Prostate gland (tissue), 2 donors: ENCODE results near the gene DACH1. TPM values are rescaled to one million over a fixed set of nuclear protein-coding genes. Genes with fewer than 3 reads are reported as not detected.

ENCODE experiments used
- DNase-seq: peaks from one replicate; pipeline ENCODE4 v3.0.0-alpha.2; 2019; ENCODE audit warnings: low spot score
- H3K27ac ChIP-seq, 2 donors: fragments of 200-600 bp; sonication (generic); 2 replicates each; pipeline ENCODE4 v1.5.1; 2017 to 2019
- H3K27me3 ChIP-seq: fragments of 200-600 bp; sonication (generic); replicated peaks from 2 replicates; pipeline ENCODE4 v1.5.1; 2019; ENCODE audit not compliant: insufficient read depth
- H3K36me3 ChIP-seq, 2 donors: fragments of 200-600 bp; sonication (generic); 1 replicate in 1 of 2; 2 replicates in 1 of 2; pipeline versions ENCODE4 v1.5.1 to v1.8.1; 2017 to 2019
- H3K4me1 ChIP-seq: fragments of 200-600 bp; sonication (generic); replicated peaks from 2 replicates; pipeline ENCODE4 v1.5.1; 2019
- H3K4me3 ChIP-seq, 2 donors: fragments of 200-600 bp; sonication (generic); 2 replicates each; pipeline ENCODE4 v1.5.1; 2017 to 2019
- H3K9me3 ChIP-seq: fragments of 200-600 bp; sonication (generic); 2 replicates; pipeline ENCODE4 v1.5.1; 2017
- POLR2A ChIP-seq: fragments of 450-650 bp; IDR thresholded peaks from one replicate; pipeline ENCODE4 v1.6.1; 2016; ENCODE audit warnings: antibody characterized with exemption, mild to moderate bottlenecking
- POLR2AphosphoS5 ChIP-seq: sonication (generic); formaldehyde crosslinking; IDR thresholded peaks from one replicate; pipeline ENCODE4 v1.6.1; 2017; ENCODE audit warnings: antibody characterized with exemption
- WGBS: methylation state at CpG from one replicate; pipeline ENCODE4 v1.1.5; 2018; 5-methylcytosine and 5-hydroxymethylcytosine counted together
- intact Hi-C: fragments of 100-400 bp; cut with DNase I; formaldehyde crosslinking; loops from one replicate; pipeline ENCODE4 v1.14.2; 2022
- total RNA-seq, 2 donors: library from RNA; depleted of rRNA; stranded (reverse); fragments of >200 nt; gene quantifications; one replicate each; pipeline ENCODE4 v1.1.0, GENCODE V29; 2016
- TF ChIP-seq, protein P1 (sequence below), 4 experiments: fragments of 200-600 bp in 2 of 4; fragments of 450-650 bp in 2 of 4; sonication (generic) in 2 of 4; IDR thresholded peaks; 1 replicate in 3 of 4; 2 replicates in 1 of 4; pipeline ENCODE4 v1.5.1; 2016 to 2019; ENCODE audit warnings: antibody characterized with exemption in 4 of 4, mild to moderate bottlenecking in 2 of 4, moderate library complexity in 2 of 4

DACH1 gene
- total RNA-seq, 2 donors from 2014 or later: 14.6 to 18.0 TPM

DNA sequence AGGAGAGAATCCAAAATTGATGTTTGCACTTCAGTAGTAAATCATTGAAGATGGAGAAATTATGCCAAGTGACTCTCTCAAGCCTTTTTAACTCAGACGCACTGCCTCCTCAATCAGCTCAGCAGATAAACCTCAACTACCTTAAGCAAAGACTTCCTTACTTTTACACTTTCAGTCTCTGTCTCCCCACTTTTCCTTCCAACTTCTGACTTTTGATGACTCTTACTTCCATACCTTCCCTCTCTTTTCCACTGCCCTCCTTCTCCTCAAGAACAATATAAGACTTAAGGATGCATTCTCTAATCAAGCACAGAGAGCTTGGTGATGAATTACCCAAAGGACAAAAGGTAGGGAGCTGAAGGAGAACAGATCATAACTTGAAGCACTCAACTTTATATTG is 4.8 kb upstream of the DACH1 start:
- H3K27me3 ChIP-seq: no peaks in the 10 kb centered on the region
- no peak overlapping the region for H3K4me3 ChIP-seq
- no peaks in the 10 kb centered on the region for H3K36me3 ChIP-seq
- 33% methylated on average over 1 of the region's 1 CpG for WGBS
- DNase-seq: peak; percentile 8
- intact Hi-C loops: no loop called here
- TF ChIP-seq POLR2A: no peak
- no peak for TF ChIP-seq POLR2AphosphoS5
- H3K9me3 ChIP-seq: no peaks in the 10 kb centered on the region
- H3K4me1 ChIP-seq: no peaks in the 10 kb centered on the region
- H3K27ac ChIP-seq: no peak overlapping the region

DNA sequence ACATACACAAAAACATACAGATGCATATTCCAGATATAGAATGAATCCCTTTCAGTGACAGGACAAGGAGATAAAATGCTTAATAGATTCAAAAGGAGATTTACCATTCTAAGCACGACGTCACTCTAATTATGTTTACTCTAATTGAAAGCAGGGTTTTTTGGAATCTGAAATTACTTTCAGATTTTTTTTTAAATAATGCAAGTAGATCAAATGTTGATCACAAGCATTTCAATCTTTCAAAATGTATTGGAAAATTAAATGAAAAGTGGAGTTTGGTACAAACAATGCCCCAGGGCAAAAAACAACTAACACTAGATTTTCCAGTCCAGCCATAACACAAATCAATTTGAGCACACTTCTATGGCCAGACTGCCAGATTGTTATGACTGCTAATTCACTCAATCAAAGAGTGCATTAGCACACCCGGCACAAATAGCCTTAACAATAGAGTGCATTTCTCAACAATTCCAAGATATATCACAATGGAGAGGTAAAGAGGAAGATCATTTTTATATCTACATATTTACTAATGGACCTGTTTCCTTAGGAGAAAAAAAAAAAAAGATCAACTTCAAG is 4.3 kb upstream of the DACH1 start:
- 47% methylated on average over 3 of the region's 3 CpGs for WGBS

DNA sequence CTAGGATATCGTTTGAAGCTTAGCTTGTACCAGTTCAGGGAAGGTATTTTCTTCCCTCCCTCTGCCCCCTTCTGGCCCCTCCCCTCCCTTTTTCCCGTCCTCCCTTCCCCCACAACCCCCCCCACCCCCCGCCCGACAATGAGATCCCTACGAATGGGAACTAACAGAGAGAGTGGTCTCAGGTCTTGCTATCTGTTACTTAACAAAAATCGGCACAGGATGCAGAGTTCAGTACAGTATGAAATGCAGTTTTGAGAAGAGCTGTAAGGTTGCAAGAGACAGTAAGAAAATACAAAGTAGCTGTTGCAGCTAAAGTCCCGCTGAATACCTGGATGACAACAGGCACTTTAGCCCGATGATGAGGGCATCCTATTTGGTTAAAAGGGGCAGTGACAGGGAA is 3.1 kb upstream of the DACH1 start:
- H3K4me1 ChIP-seq: no peaks in the 10 kb centered on the region
- H3K36me3 ChIP-seq: no peaks in the 10 kb centered on the region
- H3K27me3 ChIP-seq: no peaks in the 10 kb centered on the region
- H3K9me3 ChIP-seq: no peaks in the 10 kb centered on the region
- 32% methylated on average over 8 of the region's 8 CpGs for WGBS
- DNase-seq: no peak
- intact Hi-C loops: no loop called here
- H3K27ac ChIP-seq: no peak overlapping the region
- no peak overlapping the region for H3K4me3 ChIP-seq
- TF ChIP-seq POLR2A (no peak), POLR2AphosphoS5 (no peak)
- TF ChIP-seq, protein P1, sequence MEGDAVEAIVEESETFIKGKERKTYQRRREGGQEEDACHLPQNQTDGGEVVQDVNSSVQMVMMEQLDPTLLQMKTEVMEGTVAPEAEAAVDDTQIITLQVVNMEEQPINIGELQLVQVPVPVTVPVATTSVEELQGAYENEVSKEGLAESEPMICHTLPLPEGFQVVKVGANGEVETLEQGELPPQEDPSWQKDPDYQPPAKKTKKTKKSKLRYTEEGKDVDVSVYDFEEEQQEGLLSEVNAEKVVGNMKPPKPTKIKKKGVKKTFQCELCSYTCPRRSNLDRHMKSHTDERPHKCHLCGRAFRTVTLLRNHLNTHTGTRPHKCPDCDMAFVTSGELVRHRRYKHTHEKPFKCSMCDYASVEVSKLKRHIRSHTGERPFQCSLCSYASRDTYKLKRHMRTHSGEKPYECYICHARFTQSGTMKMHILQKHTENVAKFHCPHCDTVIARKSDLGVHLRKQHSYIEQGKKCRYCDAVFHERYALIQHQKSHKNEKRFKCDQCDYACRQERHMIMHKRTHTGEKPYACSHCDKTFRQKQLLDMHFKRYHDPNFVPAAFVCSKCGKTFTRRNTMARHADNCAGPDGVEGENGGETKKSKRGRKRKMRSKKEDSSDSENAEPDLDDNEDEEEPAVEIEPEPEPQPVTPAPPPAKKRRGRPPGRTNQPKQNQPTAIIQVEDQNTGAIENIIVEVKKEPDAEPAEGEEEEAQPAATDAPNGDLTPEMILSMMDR (IDR thresholded peaks at IDR 0.05): no peak

More for the DNA sequence above, 4.3 kb upstream of the DACH1 start:
- Histone ChIP-seq H3K27me3 (no peaks in the 10 kb centered on the region), H3K9me3 (no peaks in the 10 kb centered on the region), H3K27ac (no peak overlapping the region), H3K4me1 (no peaks in the 10 kb centered on the region), H3K4me3 (no peak overlapping the region), H3K36me3 (no peaks in the 10 kb centered on the region)
- intact Hi-C loops: no loop called here
- DNase-seq: no peak
- TF ChIP-seq, protein P1 (IDR thresholded peaks at IDR 0.05): no peak
- TF ChIP-seq POLR2A (no peak), POLR2AphosphoS5 (no peak)

DNA sequence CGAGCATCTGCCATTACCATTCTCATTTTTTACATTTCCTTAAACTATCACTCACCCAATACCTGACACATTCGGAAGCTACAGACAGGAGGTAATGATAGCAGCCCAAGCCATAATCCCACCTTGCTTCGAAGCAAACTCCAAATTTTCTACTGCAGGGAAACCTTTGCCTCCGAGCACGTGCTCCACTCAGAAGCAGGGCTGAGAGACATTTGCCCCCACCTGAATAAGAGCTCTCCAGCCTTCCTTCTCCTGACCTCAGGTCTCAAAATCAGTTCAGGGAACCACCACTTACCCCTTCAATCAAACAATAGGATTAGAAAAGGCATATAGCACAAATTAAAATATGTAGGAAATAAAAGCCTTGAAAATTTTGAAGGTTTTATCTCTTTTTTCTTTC is 2.3 kb upstream of the DACH1 start:
- no peaks in the 10 kb centered on the region for H3K9me3 ChIP-seq
- no peaks in the 10 kb centered on the region for H3K36me3 ChIP-seq
- intact Hi-C loops: no loop called here
- H3K27ac ChIP-seq: no peak overlapping the region
- no peaks in the 10 kb centered on the region for H3K27me3 ChIP-seq
- TF ChIP-seq POLR2AphosphoS5 (no peak), POLR2A (no peak)
- TF ChIP-seq, protein P1 (IDR thresholded peaks at IDR 0.05): no peak
- H3K4me3 ChIP-seq: no peak overlapping the region
- H3K4me1 ChIP-seq: no peaks in the 10 kb centered on the region
- DNase-seq: no peak
- 90% methylated on average over 5 of the region's 5 CpGs for WGBS

- DNase-seq: peak; percentile 27
- H3K4me1 ChIP-seq: no peaks in the 10 kb centered on the region
- peak overlapping the region; percentile 71 to 72 for H3K4me3 ChIP-seq
- H3K27ac ChIP-seq: peak overlapping the region; percentile 84 to 87
- no peaks in the 10 kb centered on the region for H3K9me3 ChIP-seq
- H3K36me3 ChIP-seq: no peaks in the 10 kb centered on the region
- intact Hi-C loops: no loop called here
- no peaks in the 10 kb centered on the region for H3K27me3 ChIP-seq
- 1% methylated on average over 65 of the region's 77 CpGs for WGBS
- TF ChIP-seq, protein P1 (IDR thresholded peaks at IDR 0.05): no peak
- TF ChIP-seq POLR2AphosphoS5 (no peak), POLR2A (no peak)
These were observed 471 bp downstream of the DACH1 start for GRCh38 chr13:71866335-71867130.
